ENCODE measurements around the gene GALNTL6. TPM values are rescaled to one million over a fixed set of nuclear protein-coding genes. Genes with fewer than 3 reads are reported as not detected.

The GALNTL6 gene
- total and polyA plus RNA-seq, 8 donors, result 0.15 to 0.87 (median 0.58) TPM; not detected in 3

- Histone ChIP-seq H3K4me1 (no peaks in the 10 kb centered on the region), H3K36me3 (no peaks in the 10 kb centered on the region), H3K27me3 (no peaks in the 10 kb centered on the region), H3K27ac (no peak overlapping the region), H3K9me3 (no peaks in the 10 kb centered on the region), H3K4me3 (no peak overlapping the region)
- no peak for DNase-seq
- intact Hi-C loops (cut with DNase I; ENCODE audit: low total_unique reads), result no loop called here
- TF ChIP-seq POLR2AphosphoS5 (IDR thresholded peaks at IDR 0.05) (no peak), POLR2A (IDR thresholded peaks at IDR 0.05) (no peak), CTCF (IDR thresholded peaks at IDR 0.05) (no peak), EP300 (IDR thresholded peaks at IDR 0.05) (no peak)
Measured at GRCh38 chr4:171981185-171981584, 168.0 kb downstream of the GALNTL6 start.

GRCh38 chr4:171983935-171984805 lies 171.0 kb downstream of the GALNTL6 start:
- TF ChIP-seq EP300 (IDR thresholded peaks at IDR 0.05) (no peak), POLR2A (IDR thresholded peaks at IDR 0.05) (no peak), CTCF (IDR thresholded peaks at IDR 0.05) (no peak), POLR2AphosphoS5 (IDR thresholded peaks at IDR 0.05) (no peak)
- Histone ChIP-seq H3K36me3 (no peaks in the 10 kb centered on the region), H3K4me1 (no peaks in the 10 kb centered on the region), H3K27me3 (no peaks in the 10 kb centered on the region), H3K27ac (no peak overlapping the region), H3K4me3 (no peak overlapping the region), H3K9me3 (peaks cover 0 to 1% (median 0%) of the 10 kb centered on the region in 4 donors)
- WGBS, 5 donors, result 57 to 65% (median 61%) methylated on average over 4 to 5 of the region's 5 CpGs
- no peak for DNase-seq
- intact Hi-C loops (cut with DNase I; ENCODE audit: low total_unique reads), result no loop called here

- no peak overlapping the region for H3K27ac ChIP-seq
- 15 to 30% (median 22%) methylated on average over 2 of the region's 2 CpGs for WGBS, 5 donors
- H3K9me3 ChIP-seq, result peaks cover 0 to 5% (median 0%) of the 10 kb centered on the region in 4 donors
- H3K36me3 ChIP-seq, result no peaks in the 10 kb centered on the region
- no peaks in the 10 kb centered on the region for H3K4me1 ChIP-seq
- intact Hi-C loops (cut with DNase I; ENCODE audit: low total_unique reads), result no loop called here
- H3K4me3 ChIP-seq, result no peak overlapping the region
- DNase-seq, result no peak
- no peaks in the 10 kb centered on the region for H3K27me3 ChIP-seq
- TF ChIP-seq POLR2AphosphoS5 (IDR thresholded peaks at IDR 0.05), result no peak
Measured at GRCh38 chr4:171985129-171985528, 171.9 kb downstream of the GALNTL6 start.

GRCh38 chr4:171993247-171993646 lies 180.0 kb downstream of the GALNTL6 start:
- H3K27me3 ChIP-seq, result no peaks in the 10 kb centered on the region
- H3K27ac ChIP-seq, result no peak overlapping the region
- 67 to 83% (median 73%) methylated on average over 1 of the region's 1 CpG for WGBS, 5 donors
- DNase-seq, result no peak
- H3K36me3 ChIP-seq, result no peaks in the 10 kb centered on the region
- H3K4me1 ChIP-seq, result no peaks in the 10 kb centered on the region
- TF ChIP-seq EP300 (IDR thresholded peaks at IDR 0.05), result no peak
- no peak for TF ChIP-seq POLR2AphosphoS5 (IDR thresholded peaks at IDR 0.05)
- no peak for TF ChIP-seq POLR2A (IDR thresholded peaks at IDR 0.05)
- TF ChIP-seq CTCF (IDR thresholded peaks at IDR 0.05), result no peak
- intact Hi-C loops (cut with DNase I; ENCODE audit: low total_unique reads), result no loop called here
- peaks cover 0 to 5% (median 1%) of the 10 kb centered on the region in 4 donors for H3K9me3 ChIP-seq
- H3K4me3 ChIP-seq, result no peak overlapping the region

GRCh38 chr4:172007889-172008288 lies 194.7 kb downstream of the GALNTL6 start:
- Histone ChIP-seq H3K27ac (no peak overlapping the region), H3K4me3 (no peak overlapping the region), H3K36me3 (no peaks in the 10 kb centered on the region), H3K9me3 (no peaks in the 10 kb centered on the region), H3K4me1 (no peaks in the 10 kb centered on the region), H3K27me3 (no peaks in the 10 kb centered on the region)
- intact Hi-C loops (cut with DNase I; ENCODE audit: low total_unique reads), result no loop called here
- TF ChIP-seq EP300 (IDR thresholded peaks at IDR 0.05) (no peak), POLR2A (IDR thresholded peaks at IDR 0.05) (no peak), POLR2AphosphoS5 (IDR thresholded peaks at IDR 0.05) (no peak), CTCF (IDR thresholded peaks at IDR 0.05) (no peak)
- DNase-seq, result no peak

Measured in stomach (tissue), 9 donors.